Measurements from ENCODE around the gene MBTPS1.

- TF ChIP-seq CTCF (IDR thresholded peaks at IDR 0.05; ENCODE audit: insufficient read depth, low read length, poor library complexity, severe bottlenecking) (no peak), EZH2phosphoT487 (conservative IDR thresholded peaks at IDR 0.05; ENCODE audit: low read length) (no peak)
Measured at GRCh38 chr16:84165746-84166145, 49.0 kb upstream of the MBTPS1 start.
